Heart left ventricle (tissue), 13 donors: ENCODE results near the gene SERPINA12.

ENCODE experiments used
- CTCF ChIP-seq, 12 donors: fragments of 200-600 bp; sonication (generic) in 4 of 12; IDR thresholded peaks; one replicate each; pipeline versions ENCODE4 v1.5.0 to v1.8.0; 2018 to 2022; ENCODE audit warnings: antibody characterized with exemption in 12 of 12, mild to moderate bottlenecking in 5 of 12
- POLR2A ChIP-seq, 2 donors: fragments of 450-650 bp; IDR thresholded peaks; one replicate each; pipeline ENCODE4 v1.6.1; 2017; ENCODE audit warnings: antibody characterized with exemption in 2 of 2, mild to moderate bottlenecking in 2 of 2, moderate library complexity in 2 of 2
- donor health status: ischemic (EF 13 %, LVEDD 7.1; RV severe dilation, severe dysfunction).
- donor health status: DM: no; HTN: yes; CAD: no.
- donor health status: DM: no; HTN: no; CAD: no.
- donor health status: ischemic (EF 25% LVEDD 6.9; RV normal size, moderate dysfunction).
- donor health status: ischemic (EF 25% LVEDD 5.7; RV mildly dilated, moderate dysfunction).
- donor health status: ischemic (EF 35%, LVEDD 5.7; RV mildly dilated, moderate dysfunction).
- donor health status: nonischemic (EF 11% LVEDD 7.7; RV severe dilation, severe dysfunction).
- donor health status: DM: yes; HTN: yes; CAD: no.
- donor health status: PGD.
- donor health status: ischemic (EF 29% LVEDD 5.4; RV normal size, mild dysfunction).
- donor health status: nonischemic (EF 23%, LVEDD 6.1; RV moderate dilation, normal function).

- TF ChIP-seq CTCF (IDR thresholded peaks at IDR 0.05) (no peak), POLR2A (IDR thresholded peaks at IDR 0.05) (no peak)
Observed at GRCh38 chr14:94471045-94471444, 38.2 kb downstream of the SERPINA12 start.
